ENCODE results near the gene CDC42BPG. TPM values are rescaled to one million over a fixed set of nuclear protein-coding genes. Genes with fewer than 3 reads are reported as not detected.

The CDC42BPG gene
- total RNA-seq, 1 experiment from 2014 or later, result 21.6 TPM

GRCh38 chr11:64858467-64859263 is 14.2 kb upstream of the CDC42BPG start:
- TF ChIP-seq SP1 (CRISPR knock-in tag; conservative IDR thresholded peaks at IDR 0.05) (no peak), OVOL2 (CRISPR knock-in tag; IDR thresholded peaks at IDR 0.05; ENCODE audit: borderline replicate concordance) (no peak), KAT7 (CRISPR knock-in tag; IDR thresholded peaks at IDR 0.05; ENCODE audit: borderline replicate concordance) (no peak), ESRRA (CRISPR knock-in tag; IDR thresholded peaks at IDR 0.05; ENCODE audit: borderline replicate concordance) (no peak), TCF7 (CRISPR knock-in tag; IDR thresholded peaks at IDR 0.05; ENCODE audit: low read depth) (no peak), CBFB (CRISPR knock-in tag; IDR thresholded peaks at IDR 0.05; ENCODE audit: low read depth) (no peak), GABPB1 (CRISPR knock-in tag; IDR thresholded peaks at IDR 0.05) (no peak), CDX4 (CRISPR knock-in tag; IDR thresholded peaks at IDR 0.05; ENCODE audit: borderline replicate concordance) (no peak), NFYB (CRISPR knock-in tag; conservative IDR thresholded peaks at IDR 0.05; ENCODE audit: low read depth) (no peak), ZNF281 (CRISPR knock-in tag; IDR thresholded peaks at IDR 0.05) (no peak), FOXJ3 (CRISPR knock-in tag; IDR thresholded peaks at IDR 0.05; ENCODE audit: borderline replicate concordance) (no peak), TEAD1 (CRISPR knock-in tag; IDR thresholded peaks at IDR 0.05) (no peak), GRHL2 (CRISPR knock-in tag; IDR thresholded peaks at IDR 0.05; ENCODE audit: insufficient replicate concordance, severe bottlenecking) (no peak), NR2C2 (CRISPR knock-in tag; IDR thresholded peaks at IDR 0.05) (no peak), CREM (CRISPR knock-in tag; IDR thresholded peaks at IDR 0.05) (no peak)
- TF ChIP-seq, protein P1, sequence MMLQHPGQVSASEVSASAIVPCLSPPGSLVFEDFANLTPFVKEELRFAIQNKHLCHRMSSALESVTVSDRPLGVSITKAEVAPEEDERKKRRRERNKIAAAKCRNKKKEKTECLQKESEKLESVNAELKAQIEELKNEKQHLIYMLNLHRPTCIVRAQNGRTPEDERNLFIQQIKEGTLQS (CRISPR knock-in tag; conservative IDR thresholded peaks at IDR 0.05), result no peak
- TF ChIP-seq, protein P2, sequence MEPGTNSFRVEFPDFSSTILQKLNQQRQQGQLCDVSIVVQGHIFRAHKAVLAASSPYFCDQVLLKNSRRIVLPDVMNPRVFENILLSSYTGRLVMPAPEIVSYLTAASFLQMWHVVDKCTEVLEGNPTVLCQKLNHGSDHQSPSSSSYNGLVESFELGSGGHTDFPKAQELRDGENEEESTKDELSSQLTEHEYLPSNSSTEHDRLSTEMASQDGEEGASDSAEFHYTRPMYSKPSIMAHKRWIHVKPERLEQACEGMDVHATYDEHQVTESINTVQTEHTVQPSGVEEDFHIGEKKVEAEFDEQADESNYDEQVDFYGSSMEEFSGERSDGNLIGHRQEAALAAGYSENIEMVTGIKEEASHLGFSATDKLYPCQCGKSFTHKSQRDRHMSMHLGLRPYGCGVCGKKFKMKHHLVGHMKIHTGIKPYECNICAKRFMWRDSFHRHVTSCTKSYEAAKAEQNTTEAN (CRISPR knock-in tag; IDR thresholded peaks at IDR 0.05), result no peak
- TF ChIP-seq, protein P3, sequence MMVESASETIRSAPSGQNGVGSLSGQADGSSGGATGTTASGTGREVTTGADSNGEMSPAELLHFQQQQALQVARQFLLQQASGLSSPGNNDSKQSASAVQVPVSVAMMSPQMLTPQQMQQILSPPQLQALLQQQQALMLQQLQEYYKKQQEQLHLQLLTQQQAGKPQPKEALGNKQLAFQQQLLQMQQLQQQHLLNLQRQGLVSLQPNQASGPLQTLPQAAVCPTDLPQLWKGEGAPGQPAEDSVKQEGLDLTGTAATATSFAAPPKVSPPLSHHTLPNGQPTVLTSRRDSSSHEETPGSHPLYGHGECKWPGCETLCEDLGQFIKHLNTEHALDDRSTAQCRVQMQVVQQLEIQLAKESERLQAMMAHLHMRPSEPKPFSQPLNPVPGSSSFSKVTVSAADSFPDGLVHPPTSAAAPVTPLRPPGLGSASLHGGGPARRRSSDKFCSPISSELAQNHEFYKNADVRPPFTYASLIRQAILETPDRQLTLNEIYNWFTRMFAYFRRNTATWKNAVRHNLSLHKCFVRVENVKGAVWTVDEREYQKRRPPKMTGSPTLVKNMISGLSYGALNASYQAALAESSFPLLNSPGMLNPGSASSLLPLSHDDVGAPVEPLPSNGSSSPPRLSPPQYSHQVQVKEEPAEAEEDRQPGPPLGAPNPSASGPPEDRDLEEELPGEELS (CRISPR knock-in tag; IDR thresholded peaks at IDR 0.05), result no peak
- TF ChIP-seq, protein P4, sequence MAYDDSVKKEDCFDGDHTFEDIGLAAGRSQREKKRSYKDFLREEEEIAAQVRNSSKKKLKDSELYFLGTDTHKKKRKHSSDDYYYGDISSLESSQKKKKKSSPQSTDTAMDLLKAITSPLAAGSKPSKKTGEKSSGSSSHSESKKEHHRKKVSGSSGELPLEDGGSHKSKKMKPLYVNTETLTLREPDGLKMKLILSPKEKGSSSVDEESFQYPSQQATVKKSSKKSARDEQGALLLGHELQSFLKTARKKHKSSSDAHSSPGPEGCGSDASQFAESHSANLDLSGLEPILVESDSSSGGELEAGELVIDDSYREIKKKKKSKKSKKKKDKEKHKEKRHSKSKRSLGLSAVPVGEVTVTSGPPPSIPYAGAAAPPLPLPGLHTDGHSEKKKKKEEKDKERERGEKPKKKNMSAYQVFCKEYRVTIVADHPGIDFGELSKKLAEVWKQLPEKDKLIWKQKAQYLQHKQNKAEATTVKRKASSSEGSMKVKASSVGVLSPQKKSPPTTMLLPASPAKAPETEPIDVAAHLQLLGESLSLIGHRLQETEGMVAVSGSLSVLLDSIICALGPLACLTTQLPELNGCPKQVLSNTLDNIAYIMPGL (CRISPR knock-in tag; IDR thresholded peaks at IDR 0.05), result no peak
- Mint-ChIP-seq H3K4me1 (peaks cover 11% of the 10 kb centered on the region), H3K27ac (no peak overlapping the region), H3K27me3 (ENCODE audit: low read depth) (no peaks in the 10 kb centered on the region), H3K9me3 (no peaks in the 10 kb centered on the region), H3K4me3 (no peak overlapping the region), H3K36me3 (no peaks in the 10 kb centered on the region; the same call in 1 of the 2 replicates)
- ATAC-seq (no peak), DNase-seq (ENCODE audit: low spot score) (no peak)
- POLR2A ChIA-PET, result no interaction called here
- CTCF ChIA-PET, result interaction anchor here (1.5 to 7.0 kb wide), 3 partner anchors 10 to 71 kb away, joined by 3 to 97 read pairs (median 13); no protein-coding TSS in a partner anchor
